ENCODE measurements around the gene SPIRE1.

Gene SPIRE1

DNA sequence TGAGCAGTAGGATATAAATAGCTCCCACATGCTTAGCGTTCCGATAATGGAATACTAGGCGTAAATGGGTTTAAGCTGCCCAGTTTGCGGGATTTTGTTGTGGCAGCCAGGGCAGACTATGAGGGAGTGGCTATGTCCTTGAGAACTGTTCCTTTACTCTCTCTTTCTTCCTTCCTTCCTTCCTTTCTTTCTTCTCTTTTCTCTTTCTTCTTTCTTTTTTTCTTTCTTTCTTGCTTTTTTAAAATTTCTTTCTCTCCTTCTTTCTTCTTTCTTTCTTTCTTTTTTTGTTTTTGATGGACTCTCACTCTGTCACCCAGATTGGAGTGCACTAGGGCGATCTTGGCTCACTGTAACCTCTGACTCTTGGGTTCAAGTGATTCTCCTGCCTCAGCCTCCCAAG, 259.3 kb downstream of the SPIRE1 start:
- TF ChIP-seq, protein P1, sequence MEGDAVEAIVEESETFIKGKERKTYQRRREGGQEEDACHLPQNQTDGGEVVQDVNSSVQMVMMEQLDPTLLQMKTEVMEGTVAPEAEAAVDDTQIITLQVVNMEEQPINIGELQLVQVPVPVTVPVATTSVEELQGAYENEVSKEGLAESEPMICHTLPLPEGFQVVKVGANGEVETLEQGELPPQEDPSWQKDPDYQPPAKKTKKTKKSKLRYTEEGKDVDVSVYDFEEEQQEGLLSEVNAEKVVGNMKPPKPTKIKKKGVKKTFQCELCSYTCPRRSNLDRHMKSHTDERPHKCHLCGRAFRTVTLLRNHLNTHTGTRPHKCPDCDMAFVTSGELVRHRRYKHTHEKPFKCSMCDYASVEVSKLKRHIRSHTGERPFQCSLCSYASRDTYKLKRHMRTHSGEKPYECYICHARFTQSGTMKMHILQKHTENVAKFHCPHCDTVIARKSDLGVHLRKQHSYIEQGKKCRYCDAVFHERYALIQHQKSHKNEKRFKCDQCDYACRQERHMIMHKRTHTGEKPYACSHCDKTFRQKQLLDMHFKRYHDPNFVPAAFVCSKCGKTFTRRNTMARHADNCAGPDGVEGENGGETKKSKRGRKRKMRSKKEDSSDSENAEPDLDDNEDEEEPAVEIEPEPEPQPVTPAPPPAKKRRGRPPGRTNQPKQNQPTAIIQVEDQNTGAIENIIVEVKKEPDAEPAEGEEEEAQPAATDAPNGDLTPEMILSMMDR (conservative IDR thresholded peaks at IDR 0.05) = no peak
- no peak overlapping the region for H3K27ac ChIP-seq

GRCh38 chr18:12397793-12398192, 260.1 kb downstream of the SPIRE1 start:
- TF ChIP-seq, protein P1 (conservative IDR thresholded peaks at IDR 0.05) = no peak
- no peak overlapping the region for H3K27ac ChIP-seq

- TF ChIP-seq, protein P1 (conservative IDR thresholded peaks at IDR 0.05) = no peak
- no peak overlapping the region for H3K27ac ChIP-seq
Observed at GRCh38 chr18:12397254-12397653, 260.7 kb downstream of the SPIRE1 start.

Measured in VCaP (cell line).